HG03039 (cell line): ENCODE results near the gene PLA2G2D.

Experiments
- ATAC-seq: cut with Tn5 transposase; IDR thresholded peaks from one replicate; pipeline ENCODE4 v1.9.1; 2021; ENCODE audit warnings: mild to moderate bottlenecking, moderate library complexity; ENCODE audit not compliant: unreplicated experiment

The PLA2G2D gene

DNA sequence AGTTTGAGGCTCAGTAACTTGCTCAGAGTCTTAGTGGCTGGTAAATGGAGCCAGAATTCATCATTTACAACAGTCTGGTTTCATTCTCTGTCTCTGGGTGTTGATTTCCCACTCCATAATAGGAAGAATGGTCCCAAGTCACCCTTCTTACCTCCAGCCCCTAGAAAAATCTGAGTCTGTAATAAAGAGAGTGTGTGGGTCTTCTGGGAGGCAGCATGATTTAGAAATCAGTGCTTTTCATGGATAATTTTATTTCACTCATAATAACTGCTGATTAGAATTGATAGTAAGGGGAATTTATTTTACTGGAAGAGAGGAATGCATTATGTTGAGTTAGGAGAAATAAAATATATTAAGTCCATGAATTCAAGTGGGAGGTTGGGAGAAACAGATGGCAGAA is 2.1 kb downstream of the PLA2G2D start:
- ATAC-seq = no peak

GRCh38 chr1:20115916-20116315 is 3.4 kb downstream of the PLA2G2D start:
- no peak for ATAC-seq

DNA sequence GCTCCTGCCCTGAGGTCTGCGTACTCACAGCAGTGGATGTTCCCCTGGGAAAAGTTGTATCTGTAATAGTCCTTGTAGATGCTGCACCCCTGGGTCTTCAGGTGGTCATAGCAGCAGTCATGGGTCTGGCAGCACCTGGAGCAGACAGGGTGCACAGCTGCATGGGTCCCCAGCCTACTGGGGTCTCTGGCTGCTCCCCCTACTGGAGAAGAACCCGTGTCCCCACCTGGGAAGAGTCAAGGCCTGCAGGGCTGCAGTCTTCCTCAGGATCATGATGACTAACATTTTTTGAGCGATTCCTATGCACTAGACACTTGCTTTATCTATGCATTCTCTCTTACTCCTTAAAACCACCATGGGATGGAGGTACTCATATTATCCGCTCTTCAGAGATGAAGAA is 3.9 kb downstream of the PLA2G2D start:
- ATAC-seq = no peak

DNA sequence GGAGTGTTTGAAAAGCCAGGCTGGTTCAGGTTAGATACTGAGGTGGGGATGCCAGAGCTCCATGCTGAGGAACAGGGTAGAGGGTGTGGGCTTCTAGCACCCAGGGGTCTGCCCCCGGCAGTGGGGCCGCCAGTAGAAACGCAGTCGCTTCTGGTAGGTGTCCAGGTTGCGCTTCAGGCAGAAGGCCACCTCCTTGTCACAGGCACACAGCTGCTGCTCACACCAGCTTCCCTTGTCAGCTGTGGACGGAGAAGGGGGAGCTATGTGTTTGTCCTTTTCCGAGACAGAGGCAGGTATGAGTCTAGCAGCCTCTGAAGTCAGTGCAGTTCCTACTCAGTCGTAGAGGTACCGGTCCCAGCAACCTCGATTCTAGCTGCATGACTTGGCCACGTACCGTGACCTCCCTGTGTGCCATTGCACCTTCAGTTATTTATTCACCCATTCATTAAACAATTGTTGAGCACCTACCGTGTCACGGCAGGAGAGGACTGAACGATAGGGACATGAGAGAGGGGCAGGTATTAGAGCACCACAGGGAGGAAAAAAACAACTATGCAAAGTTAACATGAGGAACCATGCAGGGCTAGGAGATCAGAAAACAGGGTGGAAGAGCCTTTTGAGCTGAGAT is 5.2 kb downstream of the PLA2G2D start:
- ATAC-seq = no peak

GRCh38 chr1:20112279-20113000 is 6.9 kb downstream of the PLA2G2D start:
- no peak for ATAC-seq

- no peak for ATAC-seq
These were observed 7.9 kb downstream of the PLA2G2D start for GRCh38 chr1:20111452-20111851.

- no peak for ATAC-seq
These were observed 8.7 kb downstream of the PLA2G2D start for GRCh38 chr1:20110679-20111078.

DNA sequence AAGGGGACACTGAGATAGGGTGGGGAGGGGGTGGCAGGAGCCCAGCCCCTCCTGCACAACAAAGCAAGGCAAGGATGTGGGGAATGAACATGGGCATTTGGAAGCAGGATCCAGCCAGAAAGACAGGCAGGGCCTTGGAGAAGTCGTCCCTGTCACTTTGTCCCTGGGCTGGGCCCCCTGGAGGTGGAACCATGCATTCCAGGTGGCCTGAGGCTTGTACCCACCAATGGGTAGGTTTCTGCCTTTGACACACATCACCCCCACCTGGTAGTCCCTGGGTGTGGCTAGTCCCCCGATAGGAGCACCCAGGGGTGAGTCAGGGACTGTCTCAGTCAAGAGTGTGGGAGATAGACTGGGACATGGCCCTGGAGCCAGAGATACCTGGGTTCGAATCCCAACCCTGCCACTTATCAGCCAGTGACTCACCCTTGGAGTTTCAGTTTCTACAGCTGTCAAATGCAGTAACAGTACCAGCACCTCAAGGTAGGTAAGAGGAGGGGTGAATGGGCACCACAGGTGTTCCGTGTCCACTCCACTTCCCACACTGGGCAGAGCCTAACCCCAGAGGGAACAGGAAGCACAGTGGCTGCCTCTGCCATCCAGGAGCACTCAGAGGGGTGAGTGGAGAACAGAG is 10.0 kb downstream of the PLA2G2D start:
- no peak for ATAC-seq

DNA sequence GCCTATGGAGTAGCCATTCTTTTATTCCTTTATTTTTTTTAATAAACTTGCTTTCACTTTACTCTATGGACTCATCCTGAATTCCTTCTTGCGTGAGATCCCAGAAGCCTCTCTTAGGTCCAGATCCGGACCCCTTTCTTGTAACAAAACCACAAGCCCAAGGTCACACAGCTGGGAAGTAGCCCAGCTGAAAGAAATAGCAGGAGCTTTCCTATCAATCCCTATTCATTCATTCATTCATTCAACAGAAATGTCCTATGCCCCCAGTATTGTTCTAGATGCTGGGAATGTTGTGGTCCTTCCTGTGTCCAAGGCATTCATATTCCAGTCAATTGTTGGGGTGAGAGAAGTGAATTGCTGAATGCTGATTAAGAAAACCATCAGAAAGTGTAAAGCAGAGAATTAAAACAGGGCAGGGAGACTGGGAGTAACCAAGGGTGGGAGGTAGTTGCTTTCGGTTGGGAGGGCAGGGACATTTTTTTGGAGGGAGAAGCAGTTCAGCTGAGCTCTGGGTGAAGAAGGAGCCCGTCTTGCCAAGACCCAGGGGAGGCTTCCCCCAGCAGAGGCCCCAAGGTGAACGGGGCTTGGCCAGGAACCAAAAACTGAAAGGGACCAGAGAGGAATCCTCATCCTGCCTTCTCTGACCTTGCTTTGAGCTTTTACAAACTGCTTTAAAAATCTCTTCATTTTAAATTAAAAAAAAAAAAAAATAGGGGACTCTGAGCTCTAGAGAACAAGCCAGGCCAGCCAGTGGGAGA is 10.8 kb downstream of the PLA2G2D start:
- no peak for ATAC-seq

DNA sequence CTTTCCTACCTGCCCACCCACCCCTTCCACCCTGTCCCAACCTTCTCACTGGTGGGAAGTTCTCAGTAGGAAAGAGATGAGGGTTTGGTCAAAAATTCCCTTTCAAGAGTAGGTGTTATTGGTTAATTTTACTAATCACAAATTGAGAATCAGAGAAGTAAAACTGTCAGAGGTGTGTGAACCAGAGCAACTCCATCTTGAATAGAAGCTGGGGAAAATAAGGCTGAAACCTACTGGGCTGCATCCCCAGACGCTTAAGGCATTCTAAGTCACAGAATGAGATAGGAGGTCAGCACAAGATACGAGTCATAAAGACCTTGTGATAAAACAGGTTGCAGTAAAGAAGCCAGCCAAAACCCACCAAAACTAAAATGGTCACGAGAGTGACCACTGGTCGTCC is 11.5 kb downstream of the PLA2G2D start:
- ATAC-seq = no peak

GRCh38 chr1:20107351-20107750 is 12.0 kb downstream of the PLA2G2D start:
- no peak for ATAC-seq

- no peak for ATAC-seq
These were observed 13.5 kb downstream of the PLA2G2D start for GRCh38 chr1:20105856-20106255.

- ATAC-seq = no peak
These were observed 16.5 kb downstream of the PLA2G2D start for GRCh38 chr1:20102875-20103274.

- ATAC-seq = no peak
These were observed 18.5 kb downstream of the PLA2G2D start for GRCh38 chr1:20100632-20101355.

GRCh38 chr1:20099533-20099932 is 19.8 kb downstream of the PLA2G2D start:
- ATAC-seq = no peak

GRCh38 chr1:20096840-20097447 is 22.4 kb downstream of the PLA2G2D start:
- no peak for ATAC-seq

DNA sequence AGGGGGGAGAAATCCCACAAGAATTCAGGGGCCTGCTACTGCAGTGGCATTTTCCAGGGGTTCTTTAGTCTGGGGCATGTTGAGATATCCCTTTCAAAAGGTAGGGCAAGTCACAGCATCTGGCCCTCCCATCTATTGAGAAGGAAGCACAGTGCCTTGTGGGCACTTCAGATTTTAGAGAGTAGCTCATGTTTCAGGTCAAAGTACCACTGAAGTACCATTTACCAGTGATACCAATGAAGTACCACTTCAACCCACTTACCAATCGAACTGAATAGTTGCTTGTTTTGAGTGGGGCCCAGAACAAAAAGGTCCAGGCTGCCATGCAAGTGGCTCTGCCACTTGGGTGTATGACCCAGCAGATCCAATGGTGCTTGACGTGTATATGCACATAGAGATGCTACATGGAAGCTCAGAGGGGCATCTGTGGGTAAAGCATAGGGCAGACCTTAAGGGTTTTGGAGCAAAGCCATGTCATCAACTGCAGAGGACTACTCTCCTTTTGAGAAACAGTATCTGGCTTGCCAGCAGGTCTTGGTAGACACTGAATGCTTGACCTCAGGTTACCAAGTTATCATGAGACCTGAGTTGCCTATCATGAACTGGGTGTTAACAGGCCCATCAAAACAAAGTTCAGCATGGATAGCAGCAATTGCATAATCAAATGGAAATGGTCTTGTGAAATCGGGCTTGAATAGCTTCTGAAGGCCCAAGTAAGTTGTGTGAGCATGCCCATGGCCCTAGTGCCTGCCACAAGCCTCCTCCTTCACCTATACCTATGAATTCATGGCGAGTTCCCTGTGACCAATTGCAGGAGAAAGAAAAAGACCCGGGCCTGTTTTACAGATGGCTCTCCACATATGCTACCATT is 23.5 kb downstream of the PLA2G2D start:
- ATAC-seq = no peak

GRCh38 chr1:20093940-20094391 is 25.4 kb downstream of the PLA2G2D start:
- no peak for ATAC-seq

- ATAC-seq = no peak
These were observed 26.0 kb downstream of the PLA2G2D start for GRCh38 chr1:20093303-20093702.
